Activated T-cell treated with anti-CD3 and anti-CD28 coated beads, Interleukin-2, amount 50 U/mL, for 72 hours (primary cell): ENCODE data around the gene PKN2. TPM values are rescaled to one million over a fixed set of nuclear protein-coding genes. Genes with fewer than 3 reads are reported as not detected.
A peak's percentile ranks its signal among the peaks of the same experiment; 100 is the strongest.
"Not testable (repeated sequence)": the region's sequence is repeated elsewhere in the genome, so short reads cannot be mapped to it uniquely, and the experiment has no call there.

ENCODE experiments used
- ATAC-seq, 2 donors: fragments of 150-1000 bp; cut with Tn5 transposase; replicated peaks in 1 of 2; 2 replicates each; pipeline ENCODE4 v1.10.0; 2021; ENCODE audit warnings: moderate library complexity in 2 of 2, mild to moderate bottlenecking in 1 of 2
- DNase-seq, 2 donors: peaks; one replicate each; pipeline ENCODE4 v3.0.0; 2021 to 2022; ENCODE audit warnings: mixed read lengths in 1 of 2
- H3K27ac Mint-ChIP-seq: one replicate; pipeline ENCODE4 v1.8.0; 2022; ENCODE audit warnings: mild to moderate bottlenecking, moderate library complexity, mixed read lengths
- H3K27me3 Mint-ChIP-seq: one replicate; pipeline ENCODE4 v1.8.0; 2022; ENCODE audit warnings: low read depth, mixed read lengths
- H3K36me3 Mint-ChIP-seq, 2 donors: one replicate each; pipeline ENCODE4 v1.8.0; 2022; ENCODE audit warnings: mixed read lengths in 2 of 2, mild to moderate bottlenecking in 1 of 2; ENCODE audit not compliant: insufficient read depth in 2 of 2
- H3K4me1 Mint-ChIP-seq: one replicate; pipeline ENCODE4 v1.8.0; 2022; ENCODE audit warnings: low read depth, mixed read lengths
- H3K4me3 Mint-ChIP-seq, 2 donors: one replicate each; pipeline ENCODE4 v1.8.0; 2022; ENCODE audit warnings: mild to moderate bottlenecking in 2 of 2, mixed read lengths in 2 of 2, moderate library complexity in 2 of 2
- H3K9me3 Mint-ChIP-seq, 2 donors: one replicate each; pipeline ENCODE4 v1.8.0; 2022; ENCODE audit warnings: mixed read lengths in 2 of 2
- total RNA-seq, 2 donors: library from RNA; stranded (reverse); gene quantifications; one replicate each; pipeline ENCODE4 v1.2.3, GENCODE V29; 2022

PKN2 gene
- total RNA-seq, 2 donors from 2014 or later, result 27.4 to 28.1 TPM

DNA sequence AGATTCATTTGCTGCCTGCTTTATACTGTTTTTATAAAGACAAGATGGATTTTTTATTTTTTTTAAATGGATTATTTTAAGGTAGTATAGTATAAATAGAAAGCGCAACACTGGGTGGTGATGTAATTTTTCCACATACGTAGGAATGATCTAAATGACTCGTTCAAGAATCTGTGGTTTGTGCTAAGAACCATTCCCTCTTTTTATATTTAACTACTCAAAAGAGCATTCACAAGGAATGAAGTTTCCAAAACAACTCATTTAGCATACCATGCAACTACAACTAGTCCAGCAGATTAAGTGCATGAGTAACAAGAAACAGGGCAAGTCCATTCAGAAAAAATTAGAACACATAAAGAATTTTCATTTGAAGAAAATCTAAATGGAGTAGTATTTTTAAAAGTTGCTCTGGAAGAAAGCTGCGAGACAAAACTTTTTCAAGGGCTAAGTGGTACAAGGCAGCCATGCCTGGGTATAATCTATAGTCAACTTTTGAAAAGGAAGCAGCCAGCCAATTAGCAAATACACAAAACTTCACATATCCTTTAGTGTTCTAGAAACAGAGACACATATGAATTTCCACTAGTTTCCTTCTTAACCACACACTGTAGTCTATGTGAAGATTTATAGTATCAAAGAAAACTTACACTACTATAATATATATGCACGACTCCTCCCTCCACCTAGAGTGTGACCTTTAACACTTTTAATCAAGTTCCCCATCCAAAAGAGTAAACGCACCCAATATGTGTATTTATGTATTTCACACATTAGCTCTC is 183.9 kb downstream of the PKN2 start:
- peaks cover 62% of the 10 kb centered on the region for H3K4me1 Mint-ChIP-seq

DNA sequence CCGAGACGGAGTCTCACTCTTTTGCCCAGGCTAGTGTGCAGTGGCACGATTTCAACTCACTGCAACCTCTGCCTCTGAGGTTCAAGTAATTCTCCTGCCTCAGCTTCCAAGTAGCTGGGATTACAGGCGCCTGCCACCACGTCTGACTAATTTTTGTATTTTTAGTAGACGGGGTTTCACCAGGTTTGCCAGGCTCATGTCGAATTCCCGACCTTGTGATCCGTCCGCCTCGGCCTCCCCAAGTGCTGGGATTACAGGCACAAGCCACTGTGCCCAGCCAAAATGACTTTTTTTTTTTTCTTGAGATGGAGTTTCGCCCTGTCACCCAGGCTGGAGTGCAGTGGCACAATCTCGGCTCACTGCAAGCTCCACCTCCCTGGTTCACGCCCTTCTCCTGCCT is 185.6 kb downstream of the PKN2 start:
- H3K36me3 Mint-ChIP-seq, H3K27me3 Mint-ChIP-seq, H3K27ac Mint-ChIP-seq, H3K4me3 Mint-ChIP-seq, DNase-seq, H3K9me3 Mint-ChIP-seq, ATAC-seq: not testable (repeated sequence)
- H3K4me1 Mint-ChIP-seq, result peaks cover 68% of the 10 kb centered on the region

More for the DNA sequence above, 183.9 kb downstream of the PKN2 start:
- no peak for DNase-seq
- ATAC-seq, result peak; percentile 78 to 79
- Mint-ChIP-seq H3K4me3 (peak overlapping the region; percentile 69 to 94), H3K27ac (peak overlapping the region; percentile 94), H3K9me3 (no peaks in the 10 kb centered on the region), H3K36me3 (peaks cover 0 to 5% of the 10 kb centered on the region in 2 donors), H3K27me3 (no peaks in the 10 kb centered on the region)

DNA sequence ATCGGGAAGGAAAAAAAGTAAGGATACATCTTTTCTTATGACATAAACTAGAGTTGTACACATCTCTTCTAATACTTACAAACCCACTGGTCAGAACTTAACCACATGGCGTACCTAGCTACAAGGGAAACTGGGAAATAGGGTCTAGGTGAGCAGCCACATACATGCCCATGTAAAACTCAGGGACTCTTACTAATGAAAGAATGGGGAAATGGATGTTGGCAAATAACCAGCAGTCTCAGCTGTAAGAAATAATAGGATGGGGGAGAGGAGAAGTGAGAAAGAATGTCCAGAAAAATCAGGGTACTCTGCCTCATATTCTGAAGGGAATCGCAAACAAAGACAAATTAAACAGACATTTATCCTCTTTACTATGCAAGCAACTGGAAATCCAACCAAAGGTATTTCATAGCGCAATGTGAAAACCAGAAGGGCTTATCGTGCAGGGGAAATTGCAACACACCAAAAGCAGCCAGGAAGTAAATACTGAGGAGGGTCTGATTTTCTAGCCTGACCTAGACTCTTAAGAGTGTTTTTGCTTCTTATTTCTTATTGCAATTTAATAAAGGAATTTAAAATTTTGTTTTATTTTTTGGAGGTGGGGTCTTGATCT is 189.8 kb downstream of the PKN2 start:
- Mint-ChIP-seq H3K27ac (no peak overlapping the region), H3K36me3 (peaks cover 0 to 2% of the 10 kb centered on the region in 2 donors), H3K4me3 (no peak overlapping the region), H3K27me3 (no peaks in the 10 kb centered on the region), H3K9me3 (no peaks in the 10 kb centered on the region), H3K4me1 (peaks cover 43% of the 10 kb centered on the region)
- no peak for ATAC-seq
- DNase-seq, result no peak

DNA sequence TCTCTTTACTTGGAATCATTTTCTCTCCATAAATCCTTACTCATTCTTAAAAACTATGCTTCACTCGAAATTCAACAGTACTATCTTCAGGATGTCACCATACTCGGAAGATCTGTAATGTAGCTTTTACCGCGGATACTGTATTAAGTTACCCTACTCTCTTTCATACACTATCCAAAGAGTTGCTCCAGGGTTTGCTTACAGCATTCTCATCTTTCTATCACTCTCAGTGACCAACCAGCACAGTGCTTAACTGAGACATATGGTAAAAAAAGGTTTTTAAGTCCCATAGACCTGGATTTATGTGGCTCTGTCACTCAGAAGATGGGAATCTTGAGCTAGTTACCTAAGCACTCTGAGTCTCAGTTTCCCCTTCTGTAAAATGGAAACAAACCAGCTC is 191.5 kb downstream of the PKN2 start:
- Mint-ChIP-seq H3K9me3 (no peaks in the 10 kb centered on the region), H3K4me3 (no peak overlapping the region), H3K36me3 (peaks cover 0 to 2% of the 10 kb centered on the region in 2 donors), H3K27ac (no peak overlapping the region), H3K4me1 (peaks cover 32% of the 10 kb centered on the region), H3K27me3 (no peaks in the 10 kb centered on the region)
- DNase-seq, result no peak
- no peak for ATAC-seq

DNA sequence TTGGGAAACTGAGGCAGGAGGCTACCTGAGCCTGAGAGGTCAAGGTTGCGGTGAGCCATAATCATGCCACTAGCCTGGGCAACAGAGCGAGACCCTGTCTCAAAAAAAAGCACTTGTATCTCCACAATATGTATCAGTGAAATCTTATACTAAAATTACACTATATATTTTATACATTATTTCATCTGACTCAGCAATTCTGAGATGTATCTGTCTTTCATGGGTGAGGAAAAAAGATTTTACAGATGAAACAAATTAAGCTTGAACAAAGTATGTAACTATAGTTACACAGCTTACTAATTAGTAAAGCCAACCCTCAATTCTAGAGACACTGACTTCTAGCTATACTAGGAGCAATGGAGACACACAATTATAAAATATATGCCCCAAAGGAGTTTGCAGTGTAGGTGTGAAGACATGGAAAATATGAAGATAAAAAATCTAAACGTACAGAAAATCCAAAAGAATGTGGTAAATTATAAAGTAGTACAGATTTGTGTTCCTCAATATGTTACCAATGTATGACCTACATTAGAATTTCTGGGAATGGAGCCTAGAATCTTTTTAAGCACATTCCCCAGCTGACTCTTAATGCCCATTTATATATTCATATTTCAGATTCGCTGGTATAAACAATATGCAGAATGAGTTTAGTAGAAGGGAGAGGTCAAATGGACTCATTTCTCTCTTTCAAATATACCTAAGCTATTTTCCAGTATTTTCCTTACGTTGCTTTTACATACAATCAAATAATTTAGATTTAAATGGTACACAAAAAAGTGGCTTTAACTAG is 192.7 kb downstream of the PKN2 start:
- Mint-ChIP-seq H3K27me3 (no peaks in the 10 kb centered on the region), H3K9me3 (no peaks in the 10 kb centered on the region), H3K36me3 (peaks cover 0 to 2% of the 10 kb centered on the region in 2 donors), H3K4me3 (no peak overlapping the region), H3K27ac (no peak overlapping the region), H3K4me1 (peaks cover 34% of the 10 kb centered on the region)
- no peak for DNase-seq
- no peak for ATAC-seq

DNA sequence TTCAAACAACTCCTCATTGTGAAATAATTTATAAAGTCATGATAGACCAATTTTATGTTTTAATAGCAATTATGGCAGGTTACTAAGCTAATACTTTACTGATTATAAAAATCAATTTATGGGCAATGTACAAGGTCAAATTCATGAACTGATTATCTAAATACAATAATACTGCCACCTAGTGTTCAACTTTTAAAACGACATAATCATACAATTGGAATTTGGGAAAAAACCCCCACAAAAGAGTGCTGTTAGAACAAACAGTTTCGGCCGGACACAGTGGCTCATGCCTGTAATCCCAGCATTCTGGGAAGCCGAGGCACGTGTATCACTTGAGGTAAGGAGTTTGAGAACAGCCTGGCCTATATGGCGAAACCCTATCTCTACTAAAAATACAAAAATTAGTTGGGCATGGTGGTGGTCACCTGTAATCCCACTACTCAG is 193.3 kb downstream of the PKN2 start:
- DNase-seq (no peak), ATAC-seq (no peak)
- no peak overlapping the region for H3K4me3 Mint-ChIP-seq
- peaks cover 0 to 4% of the 10 kb centered on the region in 2 donors for H3K36me3 Mint-ChIP-seq
- peak overlapping the region; percentile 63 for H3K27ac Mint-ChIP-seq
- no peaks in the 10 kb centered on the region for H3K9me3 Mint-ChIP-seq
- H3K4me1 Mint-ChIP-seq, result peaks cover 40% of the 10 kb centered on the region
- H3K27me3 Mint-ChIP-seq, result no peaks in the 10 kb centered on the region

DNA sequence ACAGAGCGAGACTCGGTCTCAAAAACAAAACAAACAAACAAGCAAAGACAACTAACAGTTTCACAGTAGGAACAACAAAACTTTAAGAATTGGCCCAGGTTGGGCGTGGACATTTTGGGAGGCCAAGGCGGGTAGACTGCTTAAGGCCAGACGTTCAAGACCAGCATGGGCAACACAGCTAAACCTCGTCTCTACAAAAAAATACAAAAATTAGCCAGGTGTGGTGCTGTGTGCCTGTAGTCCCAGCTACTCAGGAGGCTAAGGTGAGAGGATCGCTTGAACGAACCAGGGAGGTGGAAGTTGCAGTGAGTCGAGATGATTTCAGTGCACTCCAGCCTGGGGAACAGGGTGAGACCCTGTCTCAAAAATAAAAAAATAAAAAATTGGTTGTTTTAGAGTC is 193.8 kb downstream of the PKN2 start:
- no peak overlapping the region for H3K4me3 Mint-ChIP-seq
- H3K9me3 Mint-ChIP-seq, result no peaks in the 10 kb centered on the region
- H3K4me1 Mint-ChIP-seq, result peaks cover 40% of the 10 kb centered on the region
- DNase-seq (no peak), ATAC-seq (no peak)
- no peaks in the 10 kb centered on the region for H3K27me3 Mint-ChIP-seq
- peak overlapping the region; percentile 63 for H3K27ac Mint-ChIP-seq
- peaks cover 0 to 2% of the 10 kb centered on the region in 2 donors for H3K36me3 Mint-ChIP-seq

DNA sequence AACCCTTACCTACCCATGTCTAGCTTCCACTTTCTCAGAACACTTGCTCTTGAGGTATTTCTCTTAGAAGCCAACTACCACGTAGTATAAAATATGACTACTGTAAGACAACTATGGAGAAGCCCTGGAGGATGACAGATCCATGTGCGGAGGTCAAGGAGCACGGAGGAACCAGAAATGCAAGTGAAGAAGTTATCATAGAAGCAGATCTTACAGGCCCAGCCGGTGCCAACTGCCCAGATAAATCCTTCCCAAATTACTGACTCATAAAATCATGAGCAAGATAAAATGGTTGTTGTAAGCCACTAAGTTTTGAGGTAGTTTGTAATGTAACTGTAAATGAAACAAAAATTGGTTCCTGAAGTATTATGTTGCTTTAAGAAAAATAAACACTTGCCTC is 194.7 kb downstream of the PKN2 start:
- Mint-ChIP-seq H3K27ac (no peak overlapping the region), H3K4me1 (peaks cover 41% of the 10 kb centered on the region)
- ATAC-seq, result peak in 1 of 2 donors; percentile 20

DNA sequence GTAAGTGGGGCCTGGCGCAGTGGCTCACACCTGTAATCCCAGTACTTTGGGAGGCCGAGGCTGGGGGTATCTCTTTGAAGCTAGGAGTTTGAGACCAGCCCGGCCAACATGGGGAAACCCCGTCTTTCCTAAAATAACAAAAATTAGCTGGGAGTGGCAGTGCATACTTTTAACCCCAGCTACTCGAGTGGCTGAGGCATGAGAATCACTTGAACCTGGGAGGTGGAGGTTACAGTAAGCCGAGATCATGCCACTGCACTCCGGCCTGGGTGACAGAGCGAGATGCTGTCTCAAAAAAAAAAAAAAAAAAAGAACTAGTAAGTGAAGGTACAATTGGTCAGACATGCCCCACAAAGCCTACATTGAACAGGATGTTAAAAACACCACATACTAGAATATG is 196.6 kb downstream of the PKN2 start:
- H3K4me1 Mint-ChIP-seq, result peaks cover 41% of the 10 kb centered on the region
- not testable (repeated sequence) for H3K36me3 Mint-ChIP-seq, H3K27ac Mint-ChIP-seq

More for the DNA sequence above, 194.7 kb downstream of the PKN2 start:
- Mint-ChIP-seq H3K27me3 (no peaks in the 10 kb centered on the region), H3K9me3 (no peaks in the 10 kb centered on the region), H3K36me3 (peaks cover 0 to 2% of the 10 kb centered on the region in 2 donors), H3K4me3 (no peak overlapping the region)
- DNase-seq, result no peak

DNA sequence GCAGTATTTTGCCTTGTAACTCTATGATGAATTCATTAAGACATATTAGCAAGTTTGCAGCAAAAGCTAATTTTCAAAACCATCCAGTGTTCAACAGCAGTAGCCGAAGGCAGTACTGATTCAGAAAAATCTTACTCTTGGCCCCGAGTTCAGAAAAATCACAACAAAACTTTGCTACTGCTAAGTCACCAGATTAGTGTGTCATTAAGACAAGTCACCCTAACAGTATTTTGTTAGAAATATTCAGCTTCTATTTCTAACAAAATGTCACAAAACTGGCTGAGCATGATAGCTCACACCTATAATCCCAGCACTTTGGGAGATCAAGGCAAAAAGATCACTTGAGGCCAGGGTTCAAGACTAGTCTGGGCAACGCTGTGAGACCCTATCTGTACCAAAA is 199.1 kb downstream of the PKN2 start:
- Mint-ChIP-seq H3K36me3 (peaks cover 5 to 15% of the 10 kb centered on the region in 2 donors), H3K27me3 (no peaks in the 10 kb centered on the region), H3K4me1 (peaks cover 41% of the 10 kb centered on the region), H3K9me3 (no peaks in the 10 kb centered on the region), H3K4me3 (no peak overlapping the region), H3K27ac (peak overlapping the region; percentile 57)
- ATAC-seq (no peak), DNase-seq (no peak)

More for the DNA sequence above, 196.6 kb downstream of the PKN2 start:
- not testable (repeated sequence) for ATAC-seq, DNase-seq, H3K9me3 Mint-ChIP-seq, H3K27me3 Mint-ChIP-seq, H3K4me3 Mint-ChIP-seq

Other genes starting within 250 kb of the PKN2 start
- 10 to 100 TPM; 37.2 to 38.7 TPM for gene GTF2B, start 207.3 kb downstream of the PKN2 start, total RNA-seq